Esophagus muscularis mucosa (tissue), 4 donors: ENCODE results near the gene KRT13.

Experiments
- CTCF ChIP-seq, 3 experiments: fragments of 200-600 bp in 2 of 3; fragments of 450-650 bp in 1 of 3; sonication (generic) in 2 of 3; IDR thresholded peaks; one replicate each; pipeline ENCODE4 v1.5.1; 2017 to 2019; ENCODE audit warnings: antibody characterized with exemption in 3 of 3, mild to moderate bottlenecking in 2 of 3, moderate library complexity in 1 of 3
- EP300 ChIP-seq: sonication (generic); formaldehyde crosslinking; IDR thresholded peaks from one replicate; pipeline ENCODE4 v1.6.1; 2017; ENCODE audit warnings: antibody characterized with exemption
- POLR2A ChIP-seq: fragments of 450-650 bp; IDR thresholded peaks from one replicate; pipeline ENCODE4 v1.6.1; 2017; ENCODE audit warnings: antibody characterized with exemption, moderate library complexity, mild to moderate bottlenecking, low read depth
- POLR2AphosphoS5 ChIP-seq, 2 donors: sonication (generic); formaldehyde crosslinking; IDR thresholded peaks; one replicate each; pipeline ENCODE4 v1.6.1; 2017; ENCODE audit warnings: antibody characterized with exemption in 2 of 2

- no peak for TF ChIP-seq POLR2A
- no peak for TF ChIP-seq CTCF (IDR thresholded peaks at IDR 0.05)
- no peak for TF ChIP-seq POLR2AphosphoS5 (IDR thresholded peaks at IDR 0.05)
- no peak for TF ChIP-seq EP300
These were observed 24.4 kb downstream of the KRT13 start, which contains the start of gene KRT35 for GRCh38 chr17:41481036-41481435.
